Caco-2 (cell line): ENCODE measurements around the gene CLDND1. TPM values are rescaled to one million over a fixed set of nuclear protein-coding genes. Genes with fewer than 3 reads are reported as not detected.

Source experiments
- BruUV-seq: library from RNA; stranded (reverse); fragments of 400-500 nt; replicated peaks from 2 replicates; lab custom pipeline; 2021; lab: Mats Ljungman, UMichigan
- CTCF ChIA-PET: fragments of 300-600 bp; sonication (Branson Sonifier 250); formaldehyde crosslinking; loops from one replicate; lab custom pipeline; 2022; ENCODE audit warnings: antibody characterized with exemption; lab: Charles Lee
- POLR2A ChIA-PET: fragments of 300-600 bp; sonication (Branson Sonifier 250); formaldehyde crosslinking; loops from one replicate; lab custom pipeline; 2022; ENCODE audit warnings: antibody characterized with exemption; lab: Charles Lee
- DNase-seq, 2 experiments: peaks; one replicate each; pipeline versions ENCODE4 v3.0.0 to v3.0.0-alpha.2; 2020 to 2022
- H3K27me3 ChIP-seq: replicated peaks from 2 replicates; pipeline ENCODE4 v1.6.0; 2011; ENCODE audit warnings: low read length; ENCODE audit not compliant: control insufficient read depth, insufficient read depth
- H3K36me3 ChIP-seq: 2 replicates; pipeline ENCODE4 v1.5.1; 2011; ENCODE audit warnings: low read length; ENCODE audit not compliant: control insufficient read depth, insufficient read depth
- H3K4me1 ChIP-seq: fragments of 250-450 bp; sonication (Bioruptor Pico); 2 replicates; pipeline ENCODE4 v1.5.1; 2020; ENCODE audit warnings: mild to moderate bottlenecking
- H3K4me3 ChIP-seq: 2 replicates; pipeline ENCODE4 v1.5.1; 2011; ENCODE audit warnings: low read depth, mild to moderate bottlenecking, control low read depth, low read length
- H3K9me3 ChIP-seq: fragments of 250-450 bp; sonication (Bioruptor Pico); 2 replicates; pipeline ENCODE4 v1.5.1; 2020; ENCODE audit warnings: mild to moderate bottlenecking, moderate library complexity
- H3K27ac Mint-ChIP-seq: one replicate; pipeline ENCODE4 v1.8.0; 2022; ENCODE audit warnings: mixed read lengths; ENCODE audit not compliant: unreplicated experiment
- H3K27me3 Mint-ChIP-seq: one replicate; pipeline ENCODE4 v1.8.0; 2022; ENCODE audit warnings: mixed read lengths; ENCODE audit not compliant: insufficient read depth, unreplicated experiment
- H3K36me3 Mint-ChIP-seq: one replicate; pipeline ENCODE4 v1.8.0; 2022; ENCODE audit warnings: mild to moderate bottlenecking, mixed read lengths; ENCODE audit not compliant: insufficient read depth, unreplicated experiment
- H3K4me1 Mint-ChIP-seq: one replicate; pipeline ENCODE4 v1.8.0; 2022; ENCODE audit warnings: low read depth, mixed read lengths; ENCODE audit not compliant: unreplicated experiment
- H3K4me3 Mint-ChIP-seq: one replicate; pipeline ENCODE4 v1.8.0; 2022; ENCODE audit warnings: mild to moderate bottlenecking, moderate library complexity, mixed read lengths; ENCODE audit not compliant: unreplicated experiment
- H3K9me3 Mint-ChIP-seq: one replicate; pipeline ENCODE4 v1.8.0; 2022; ENCODE audit warnings: mixed read lengths; ENCODE audit not compliant: unreplicated experiment
- CTCF ChIP-seq, 2 experiments: fragments of 200-600 bp in 1 of 2; IDR thresholded peaks; 1 replicate in 1 of 2; 2 replicates in 1 of 2; pipeline versions ENCODE4 v1.5.1 to v1.8.0; 2011 to 2022; ENCODE audit warnings: antibody characterized with exemption in 1 of 2, control low read depth in 1 of 2, inconsistent platforms in 1 of 2, low read depth in 1 of 2, low read length in 1 of 2, mild to moderate bottlenecking in 1 of 2, moderate library complexity in 1 of 2; ENCODE audit not compliant: insufficient read depth in 1 of 2, severe bottlenecking in 1 of 2, unreplicated experiment in 1 of 2
- intact Hi-C: fragments of 100-400 bp; cut with micrococcal nuclease; formaldehyde crosslinking; loops from one replicate; pipeline ENCODE4 v1.10.0; 2022; ENCODE audit not compliant: unreplicated experiment
- total RNA-seq: library from RNA; stranded (reverse); gene quantifications from 2 replicates; pipeline ENCODE4 v1.2.3, GENCODE V29; 2022

CLDND1 gene
- total RNA-seq, 1 experiment from 2014 or later = 56.0 TPM

- Histone ChIP-seq H3K4me1 (no peaks in the 10 kb centered on the region), H3K27me3 (no peaks in the 10 kb centered on the region), H3K4me3 (no peak overlapping the region), H3K36me3 (no peaks in the 10 kb centered on the region), H3K9me3 (no peaks in the 10 kb centered on the region)
- H3K27ac Mint-ChIP-seq = no peak overlapping the region
- H3K9me3 Mint-ChIP-seq = no peaks in the 10 kb centered on the region
- H3K4me1 Mint-ChIP-seq = no peaks in the 10 kb centered on the region
- TF ChIP-seq CTCF (IDR thresholded peaks at IDR 0.05; ENCODE audit: insufficient read depth in 1 of 2, low read depth in 1 of 2, low read length in 1 of 2, severe bottlenecking in 1 of 2, unreplicated experiment in 1 of 2) = no peak
- no peaks in the 10 kb centered on the region for H3K36me3 Mint-ChIP-seq
- H3K4me3 Mint-ChIP-seq = no peak overlapping the region
- ChIA-PET POLR2A (no interaction called here), CTCF (no interaction called here)
- no peak for DNase-seq
- no TSS peak for BruUV-seq
- no peaks in the 10 kb centered on the region for H3K27me3 Mint-ChIP-seq
- intact Hi-C loops = no loop called here
These were observed 28.5 kb upstream of the CLDND1 start for GRCh38 chr3:98551236-98551635.

- DNase-seq = no peak
- CTCF ChIA-PET = no interaction called here
- H3K4me1 ChIP-seq = no peaks in the 10 kb centered on the region
- Mint-ChIP-seq H3K27ac (no peak overlapping the region), H3K36me3 (no peaks in the 10 kb centered on the region), H3K4me3 (no peak overlapping the region), H3K9me3 (no peaks in the 10 kb centered on the region), H3K27me3 (no peaks in the 10 kb centered on the region), H3K4me1 (no peaks in the 10 kb centered on the region)
- H3K27me3 ChIP-seq = no peaks in the 10 kb centered on the region
- intact Hi-C loops = no loop called here
- POLR2A ChIA-PET = no interaction called here
- BruUV-seq = no TSS peak
- H3K9me3 ChIP-seq = no peaks in the 10 kb centered on the region
- no peak overlapping the region for H3K4me3 ChIP-seq
- TF ChIP-seq CTCF (IDR thresholded peaks at IDR 0.05; ENCODE audit: insufficient read depth in 1 of 2, low read depth in 1 of 2, low read length in 1 of 2, severe bottlenecking in 1 of 2, unreplicated experiment in 1 of 2) = no peak
- H3K36me3 ChIP-seq = no peaks in the 10 kb centered on the region
These were observed 28.1 kb upstream of the CLDND1 start for GRCh38 chr3:98550833-98551232.

GRCh38 chr3:98548544-98548943 lies 25.8 kb upstream of the CLDND1 start:
- ChIA-PET POLR2A (no interaction called here), CTCF (no interaction called here)
- no TSS peak for BruUV-seq
- H3K4me1 ChIP-seq = no peaks in the 10 kb centered on the region
- H3K9me3 ChIP-seq = no peaks in the 10 kb centered on the region
- no peak for DNase-seq
- Mint-ChIP-seq H3K27ac (no peak overlapping the region), H3K4me1 (no peaks in the 10 kb centered on the region), H3K4me3 (no peak overlapping the region), H3K36me3 (no peaks in the 10 kb centered on the region), H3K9me3 (no peaks in the 10 kb centered on the region), H3K27me3 (no peaks in the 10 kb centered on the region)
- no peaks in the 10 kb centered on the region for H3K36me3 ChIP-seq
- H3K4me3 ChIP-seq = no peak overlapping the region
- intact Hi-C loops = no loop called here
- no peaks in the 10 kb centered on the region for H3K27me3 ChIP-seq
- no peak for TF ChIP-seq CTCF (IDR thresholded peaks at IDR 0.05; ENCODE audit: insufficient read depth in 1 of 2, low read depth in 1 of 2, low read length in 1 of 2, severe bottlenecking in 1 of 2, unreplicated experiment in 1 of 2)
